Heart right ventricle (tissue), 16 donors: ENCODE results near the gene CARD11. TPM values are rescaled to one million over a fixed set of nuclear protein-coding genes. Genes with fewer than 3 reads are reported as not detected.
A peak's percentile ranks its signal among the peaks of the same experiment; 100 is the strongest.

Source experiments
- ATAC-seq, 8 donors: fragments of 200-7000 bp; cut with Tn5 transposase; one replicate each; pipeline ENCODE4 v1.9.1; 2020; ENCODE audit warnings: mild to moderate bottlenecking in 8 of 8, moderate library complexity in 8 of 8, moderate number of reproducible peaks in 1 of 8
- DNase-seq, 2 donors: peaks; one replicate each; pipeline ENCODE4 v3.0.0-alpha.2; 2020
- H3K27ac ChIP-seq, 10 donors: fragments of 200-600 bp; sonication (generic) in 2 of 10; one replicate each; pipeline versions ENCODE4 v1.5.0 to v1.8.0; 2020 to 2022; ENCODE audit warnings: mild to moderate bottlenecking in 3 of 10
- H3K27me3 ChIP-seq, 7 donors: fragments of 200-600 bp; one replicate each; pipeline ENCODE4 v1.8.0; 2021 to 2022; ENCODE audit warnings: mild to moderate bottlenecking in 2 of 7
- H3K36me3 ChIP-seq, 9 donors: fragments of 200-600 bp; sonication (generic) in 1 of 9; one replicate each; pipeline versions ENCODE4 v1.5.0 to v1.8.0; 2020 to 2022; ENCODE audit warnings: mild to moderate bottlenecking in 2 of 9
- H3K4me1 ChIP-seq, 9 donors: fragments of 200-600 bp; sonication (generic) in 1 of 9; one replicate each; pipeline versions ENCODE4 v1.5.0 to v1.8.0; 2020 to 2022; ENCODE audit warnings: mild to moderate bottlenecking in 4 of 9
- H3K4me3 ChIP-seq, 10 donors: fragments of 200-600 bp; sonication (generic) in 2 of 10; one replicate each; pipeline versions ENCODE4 v1.5.0 to v1.8.0; 2020 to 2022; ENCODE audit warnings: mild to moderate bottlenecking in 7 of 10, moderate library complexity in 2 of 10
- H3K9me3 ChIP-seq, 11 donors: fragments of 200-600 bp in 10 of 11; sonication (generic) in 2 of 11; one replicate each; pipeline versions ENCODE4 v1.5.0 to v1.8.0; 2013 to 2022; ENCODE audit warnings: mild to moderate bottlenecking in 2 of 11, control low read depth in 1 of 11, moderate library complexity in 1 of 11
- WGBS, 2 donors: extraction: QIAGEN DNeasy Blood & Tissue Kit; methylation state at CpG; one replicate each; pipeline ENCODE4 v1.1.7; 2013; ENCODE audit warnings: inconsistent platforms in 1 of 2; 5-methylcytosine and 5-hydroxymethylcytosine counted together
- intact Hi-C, 10 donors: fragments of 100-400 bp; cut with DNase I; formaldehyde crosslinking; loops; one replicate each; pipeline versions ENCODE4 v1.11.1 to v1.14.2; 2022
- polyA plus RNA-seq, 2 donors: library from polyadenylated mRNA; stranded (reverse); fragments of 200-250 nt; gene quantifications; one replicate each; pipeline ENCODE4 v1.2.3, GENCODE V29; 2013
- total RNA-seq, 10 donors: library from RNA; stranded (reverse); fragmentation: NEBNext Ultra II Directional in 3 of 10; extraction: Animal tissue kit (Norgen Biotek cat#: 25700) in 3 of 10; gene quantifications; one replicate each; pipeline versions ENCODE4 v1.2.1 to v1.2.4, GENCODE V29; 2021 to 2023
- TF ChIP-seq, protein P1 (sequence below), 9 donors: fragments of 200-600 bp; sonication (generic) in 2 of 9; IDR thresholded peaks; one replicate each; pipeline versions ENCODE4 v1.5.0 to v1.8.0; 2021 to 2022; ENCODE audit warnings: antibody characterized with exemption in 9 of 9, mild to moderate bottlenecking in 5 of 9, moderate library complexity in 1 of 9
- donor health status: Arrhythmogenic right ventricular cardiomyopathy.
- donor health status: ischemic (EF 13 %, LVEDD 7.1; RV severe dilation, severe dysfunction).
- donor health status: healthy with polysubstance abuse.
- donor health status: DM: no; HTN: yes; CAD: no.
- donor health status: DM: no; HTN: no; CAD: no.
- donor health status: ischemic (EF 25% LVEDD 6.9; RV normal size, moderate dysfunction).
- donor health status: ischemic (EF 25% LVEDD 5.7; RV mildly dilated, moderate dysfunction).
- donor health status: healthy.
- donor health status: DM: yes; HTN: yes; CAD: no.
- donor health status: Ischemic cardiomyopathy.
- donor health status: ischemic (EF 35%, LVEDD 5.7; RV mildly dilated, moderate dysfunction).
- donor health status: nonischemic (EF 11% LVEDD 7.7; RV severe dilation, severe dysfunction).
- donor health status: DM: yes; HTN: yes; CAD: no.
- donor health status: PGD.
- donor health status: ischemic (EF 29% LVEDD 5.4; RV normal size, mild dysfunction).
- donor health status: nonischemic (EF 23%, LVEDD 6.1; RV moderate dilation, normal function).

The CARD11 gene
- total and polyA plus RNA-seq, 12 donors = 0.14 to 1.7 (median 0.30) TPM; not detected in 1

DNA sequence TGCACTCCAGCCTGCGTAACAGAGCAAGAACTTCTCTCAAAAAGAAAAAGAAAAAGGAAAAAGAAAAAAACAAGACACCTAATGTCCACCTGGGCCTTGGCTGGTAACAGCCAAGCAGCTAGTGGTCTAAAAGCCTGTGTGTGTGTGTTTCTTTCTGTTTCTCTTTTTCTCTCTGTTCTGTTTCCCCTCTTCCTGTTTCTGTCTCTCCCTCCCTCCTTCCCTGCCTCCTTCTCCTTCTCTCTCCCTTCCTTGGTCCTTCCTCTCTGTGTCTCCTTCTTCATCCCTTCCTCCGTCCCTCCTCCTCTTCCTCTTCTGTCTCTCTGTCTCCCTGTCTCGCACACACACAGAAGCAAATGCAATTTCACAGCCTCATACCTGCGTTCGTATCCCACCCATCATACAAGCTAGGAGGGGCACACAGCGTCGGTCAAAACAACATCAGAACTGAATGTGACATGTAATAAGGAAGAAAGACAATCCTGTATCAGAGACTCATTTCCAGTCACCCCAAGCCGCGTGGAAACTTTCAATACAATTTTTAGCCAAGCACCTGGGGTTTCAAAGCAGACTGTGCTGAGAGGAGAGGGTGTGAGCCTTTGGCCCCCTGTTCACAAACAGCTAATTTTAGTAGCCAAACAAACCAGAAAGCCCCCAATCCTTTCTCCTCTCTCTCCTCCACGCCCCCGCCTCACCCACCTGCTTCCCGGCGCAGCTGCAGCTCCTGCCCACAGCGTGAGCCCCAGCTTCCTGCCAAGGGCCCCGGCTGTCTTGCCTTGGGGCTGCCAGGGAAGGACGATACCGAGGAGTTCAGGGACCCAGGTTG, 149.3 kb downstream of the CARD11 start:
- H3K27ac ChIP-seq = peak overlapping the region in 1 of 10 donors; percentile 14
- peaks cover 0 to 42% (median 18%) of the 10 kb centered on the region in 7 donors for H3K27me3 ChIP-seq
- intact Hi-C loops = loop anchor here in 2 of 10 donors (10.0 kb wide), 2 partner anchors 1000 to 1310 kb away; no protein-coding TSS in a partner anchor
- H3K36me3 ChIP-seq = no peaks in the 10 kb centered on the region
- WGBS, 2 donors = 54 to 59% methylated on average over 17 of the region's 17 CpGs
- H3K4me1 ChIP-seq = no peaks in the 10 kb centered on the region
- TF ChIP-seq, protein P1, sequence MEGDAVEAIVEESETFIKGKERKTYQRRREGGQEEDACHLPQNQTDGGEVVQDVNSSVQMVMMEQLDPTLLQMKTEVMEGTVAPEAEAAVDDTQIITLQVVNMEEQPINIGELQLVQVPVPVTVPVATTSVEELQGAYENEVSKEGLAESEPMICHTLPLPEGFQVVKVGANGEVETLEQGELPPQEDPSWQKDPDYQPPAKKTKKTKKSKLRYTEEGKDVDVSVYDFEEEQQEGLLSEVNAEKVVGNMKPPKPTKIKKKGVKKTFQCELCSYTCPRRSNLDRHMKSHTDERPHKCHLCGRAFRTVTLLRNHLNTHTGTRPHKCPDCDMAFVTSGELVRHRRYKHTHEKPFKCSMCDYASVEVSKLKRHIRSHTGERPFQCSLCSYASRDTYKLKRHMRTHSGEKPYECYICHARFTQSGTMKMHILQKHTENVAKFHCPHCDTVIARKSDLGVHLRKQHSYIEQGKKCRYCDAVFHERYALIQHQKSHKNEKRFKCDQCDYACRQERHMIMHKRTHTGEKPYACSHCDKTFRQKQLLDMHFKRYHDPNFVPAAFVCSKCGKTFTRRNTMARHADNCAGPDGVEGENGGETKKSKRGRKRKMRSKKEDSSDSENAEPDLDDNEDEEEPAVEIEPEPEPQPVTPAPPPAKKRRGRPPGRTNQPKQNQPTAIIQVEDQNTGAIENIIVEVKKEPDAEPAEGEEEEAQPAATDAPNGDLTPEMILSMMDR (IDR thresholded peaks at IDR 0.05) = no peak
- peaks cover 0 to 10% (median 0%) of the 10 kb centered on the region in 11 donors for H3K9me3 ChIP-seq
- DNase-seq = no peak
- no peak for ATAC-seq
- peak overlapping the region in 1 of 10 donors; percentile 32 for H3K4me3 ChIP-seq

DNA sequence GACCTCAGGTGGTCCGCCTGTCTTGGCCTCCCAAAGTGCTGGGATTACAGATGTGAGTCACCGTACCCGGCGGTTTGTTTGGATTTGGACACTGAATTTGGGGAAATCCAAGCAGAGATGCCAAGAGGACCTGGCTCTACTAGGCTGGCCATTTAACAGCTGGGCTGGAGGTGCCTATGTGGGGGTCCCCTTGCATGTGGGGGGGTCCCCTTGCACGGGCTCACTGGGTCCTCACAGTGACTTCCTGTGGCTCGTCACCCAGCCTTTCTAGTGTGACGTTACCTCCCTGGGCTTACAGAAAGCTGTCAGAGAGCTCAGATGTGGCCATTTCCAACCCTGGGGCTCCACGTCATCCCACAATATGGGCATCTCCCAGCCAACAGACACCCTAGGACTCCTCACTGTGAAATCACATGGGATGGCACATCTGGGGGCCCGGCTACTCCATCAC, 150.2 kb downstream of the CARD11 start:
- intact Hi-C loops = loop anchor here in 2 of 10 donors (10.0 kb wide), 2 partner anchors 1001 to 1311 kb away; no protein-coding TSS in a partner anchor
- no peak for ATAC-seq
- Histone ChIP-seq H3K9me3 (peaks cover 0 to 5% (median 0%) of the 10 kb centered on the region in 11 donors), H3K27ac (no peak overlapping the region), H3K27me3 (peaks cover 0 to 42% (median 18%) of the 10 kb centered on the region in 7 donors), H3K4me1 (no peaks in the 10 kb centered on the region), H3K36me3 (no peaks in the 10 kb centered on the region), H3K4me3 (no peak overlapping the region)
- TF ChIP-seq, protein P1 (IDR thresholded peaks at IDR 0.05) = no peak
- DNase-seq = no peak
- 74 to 84% methylated on average over 9 of the region's 9 CpGs for WGBS, 2 donors

DNA sequence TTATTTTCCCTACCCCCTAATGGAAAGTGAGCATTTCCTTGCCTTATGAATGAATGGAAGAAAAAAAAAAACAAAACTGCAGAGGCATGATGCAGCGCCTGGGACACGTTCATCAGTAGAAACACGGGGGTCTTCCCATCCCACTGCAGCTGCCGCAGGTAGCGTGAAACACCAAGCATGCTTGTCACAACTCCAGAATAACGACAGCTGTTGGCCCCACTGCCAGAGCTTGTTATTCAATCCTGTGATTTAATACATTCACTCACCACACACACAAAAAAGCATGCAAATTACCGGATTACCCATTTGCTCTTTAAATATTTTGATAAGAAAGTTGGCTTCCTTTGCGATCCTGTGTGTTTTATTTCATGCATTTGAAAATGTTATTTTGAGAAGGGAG, 151.1 kb downstream of the CARD11 start:
- Histone ChIP-seq H3K27me3 (peaks cover 0 to 38% (median 18%) of the 10 kb centered on the region in 7 donors), H3K27ac (no peak overlapping the region), H3K4me3 (no peak overlapping the region), H3K4me1 (no peaks in the 10 kb centered on the region), H3K36me3 (no peaks in the 10 kb centered on the region), H3K9me3 (no peaks in the 10 kb centered on the region)
- WGBS, 2 donors = 49 to 62% methylated on average over 8 of the region's 8 CpGs
- intact Hi-C loops = loop anchor here in 2 of 10 donors (10.0 kb wide), 2 partner anchors 1002 to 1312 kb away; no protein-coding TSS in a partner anchor
- TF ChIP-seq, protein P1 (IDR thresholded peaks at IDR 0.05) = no peak
- ATAC-seq (no peak), DNase-seq (no peak)

DNA sequence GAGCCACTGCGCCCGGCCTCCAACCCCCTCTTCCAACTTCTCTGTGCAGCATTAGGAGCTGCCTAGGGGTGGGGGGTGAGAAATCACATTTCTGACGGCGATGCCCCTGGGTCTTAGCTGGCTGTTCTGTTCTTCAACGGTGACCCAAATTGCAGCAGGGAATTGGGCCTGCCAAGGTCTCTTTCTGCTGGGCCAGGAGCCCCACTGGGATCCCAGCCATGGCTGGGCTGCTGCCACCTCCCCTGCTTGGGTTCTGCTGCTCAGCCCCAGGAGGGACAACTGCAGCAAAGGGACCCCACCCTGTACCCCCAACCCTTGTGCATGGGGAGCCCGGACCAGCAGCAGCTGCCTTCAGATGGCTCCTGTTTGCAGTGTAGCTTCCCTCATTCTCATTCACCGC, 155.9 kb downstream of the CARD11 start:
- no peak for DNase-seq
- no peak for ATAC-seq
- no peaks in the 10 kb centered on the region for H3K36me3 ChIP-seq
- intact Hi-C loops = loop anchor here in 5 of 10 donors (2.0 to 10.0 kb wide), 4 partner anchors 267 to 1007 kb away; no protein-coding TSS in a partner anchor
- WGBS, 2 donors = 61 to 64% methylated on average over 7 of the region's 7 CpGs
- TF ChIP-seq, protein P1 (IDR thresholded peaks at IDR 0.05) = no peak
- H3K4me1 ChIP-seq = no peaks in the 10 kb centered on the region
- H3K9me3 ChIP-seq = no peaks in the 10 kb centered on the region
- H3K27me3 ChIP-seq = peaks cover 0 to 4% (median 0%) of the 10 kb centered on the region in 7 donors
- H3K27ac ChIP-seq = no peak overlapping the region
- H3K4me3 ChIP-seq = no peak overlapping the region
